GM21367 (cell line): ENCODE data around the gene STAP1.
A peak's percentile ranks its signal among the peaks of the same experiment; 100 is the strongest.
"Not testable (repeated sequence)": the region's sequence is repeated elsewhere in the genome, so short reads cannot be mapped to it uniquely, and the experiment has no call there.

ENCODE experiments used
- ATAC-seq: cut with Tn5 transposase; IDR thresholded peaks from one replicate; pipeline ENCODE4 v1.9.1; 2021; ENCODE audit not compliant: unreplicated experiment

STAP1 gene

GRCh38 chr4:67615119-67615518 lies 56.6 kb downstream of the STAP1 start:
- ATAC-seq, result no peak

DNA sequence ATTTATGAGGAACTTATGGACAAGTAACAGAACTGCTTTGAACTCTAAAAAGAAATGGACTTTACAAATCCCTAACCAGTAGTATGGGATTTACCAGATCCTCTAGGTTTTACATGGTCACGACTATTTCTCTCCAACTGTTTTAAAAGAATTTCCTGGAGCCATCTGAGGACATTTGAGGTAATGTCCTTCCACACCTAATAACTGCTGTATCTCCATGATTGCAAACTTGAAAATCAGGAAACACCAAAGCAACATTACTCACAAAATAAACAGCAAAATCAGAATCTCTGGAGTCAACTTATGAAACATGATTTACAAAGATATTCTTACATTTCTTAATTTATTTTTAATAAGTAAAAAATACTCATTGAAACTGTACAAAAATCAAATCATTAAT lies 58.0 kb downstream of the STAP1 start:
- ATAC-seq, result no peak

- no peak for ATAC-seq
These were observed 66.4 kb downstream of the STAP1 start for GRCh38 chr4:67624939-67625338.

DNA sequence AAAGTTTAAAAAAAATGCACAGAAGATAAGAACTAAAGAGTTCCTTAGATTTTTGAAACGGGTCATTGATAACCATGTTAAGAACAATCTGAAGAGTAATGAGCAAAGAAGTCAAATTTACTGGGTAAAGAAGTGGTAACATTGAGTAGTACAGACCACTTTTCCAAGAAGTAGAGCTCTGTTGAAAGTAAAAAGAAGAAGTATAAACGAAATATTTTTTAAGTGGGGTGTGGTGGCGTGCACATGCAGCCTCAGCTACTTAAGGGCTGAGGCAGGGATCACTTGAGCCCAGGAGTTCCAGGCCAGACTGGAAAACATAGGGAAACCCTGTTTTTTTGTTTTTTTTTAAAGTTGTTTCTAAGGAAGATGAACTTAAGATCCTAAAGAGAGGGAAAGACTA lies 74.0 kb downstream of the STAP1 start:
- ATAC-seq, result peak; percentile 74

DNA sequence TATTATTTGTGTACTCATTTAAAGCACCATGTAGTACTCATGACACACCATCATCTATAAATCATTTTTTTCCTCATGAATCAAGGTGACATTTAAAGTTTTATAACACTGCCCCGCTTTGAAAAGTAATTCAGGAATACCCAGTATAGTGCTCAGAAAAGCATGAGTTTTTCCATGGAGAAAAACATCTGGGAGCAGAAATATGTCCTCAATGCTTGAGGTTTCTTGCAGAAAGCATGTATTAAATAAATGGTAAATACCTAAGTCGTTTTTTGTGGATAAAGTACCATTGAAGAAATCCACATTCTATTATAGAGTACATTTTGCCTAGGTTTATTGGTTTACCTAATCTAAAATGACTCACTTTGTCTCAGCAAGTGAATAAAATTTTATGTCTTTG lies 76.2 kb downstream of the STAP1 start:
- no peak for ATAC-seq

- no peak for ATAC-seq
These were observed 76.8 kb downstream of the STAP1 start for GRCh38 chr4:67635331-67635730.

- not testable (repeated sequence) for ATAC-seq
These were observed 78.5 kb downstream of the STAP1 start for GRCh38 chr4:67636978-67637377.

DNA sequence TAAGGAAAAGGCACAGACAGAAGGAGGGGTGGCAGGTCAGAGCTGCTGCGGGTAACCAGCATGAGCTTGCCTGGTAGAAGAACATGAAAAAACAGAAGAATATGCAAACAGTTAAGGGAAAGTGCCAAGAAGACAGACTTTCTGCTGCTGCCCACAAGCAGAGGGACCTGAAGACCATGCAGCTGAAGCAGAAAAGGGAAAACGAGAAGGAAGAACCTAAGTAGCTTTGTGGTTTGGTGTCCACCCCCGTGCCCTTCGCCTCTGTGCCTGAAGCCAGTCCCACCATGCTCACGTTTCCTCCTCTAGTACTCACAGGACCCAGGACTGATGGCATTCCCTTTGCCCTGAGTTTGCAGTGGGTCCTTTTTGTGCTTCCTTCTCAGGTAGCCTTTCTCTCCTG lies 79.6 kb downstream of the STAP1 start:
- no peak for ATAC-seq

DNA sequence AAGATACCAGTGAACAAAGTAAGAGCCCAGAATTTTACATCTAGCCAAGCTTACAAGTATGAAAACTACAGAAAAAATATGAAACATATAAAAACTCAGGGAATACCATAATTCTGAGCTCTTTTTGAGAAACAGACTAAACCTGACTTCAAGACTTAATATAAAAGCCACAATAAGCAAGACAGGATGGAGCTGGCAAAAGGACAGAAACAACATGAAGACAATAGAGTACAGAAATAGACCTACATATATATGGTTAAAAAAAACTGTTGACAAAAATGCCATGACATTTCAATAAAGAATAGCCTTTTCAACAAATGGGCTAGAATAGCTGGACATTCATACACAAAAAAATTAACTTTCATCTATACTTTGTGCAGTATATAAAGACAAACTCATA lies 93.0 kb downstream of the STAP1 start:
- no peak for ATAC-seq
